CD4-positive, alpha-beta T cell treated with Interleukin-17A for 1 hour (primary cell): Measurements from ENCODE around the gene OR8I2.
"Not testable (repeated sequence)": the region's sequence is repeated elsewhere in the genome, so short reads cannot be mapped to it uniquely, and the experiment has no call there.

Source experiments
- DNase-seq: peaks from one replicate; pipeline ENCODE4 v3.0.0-alpha.2; 2020

OR8I2 gene

DNA sequence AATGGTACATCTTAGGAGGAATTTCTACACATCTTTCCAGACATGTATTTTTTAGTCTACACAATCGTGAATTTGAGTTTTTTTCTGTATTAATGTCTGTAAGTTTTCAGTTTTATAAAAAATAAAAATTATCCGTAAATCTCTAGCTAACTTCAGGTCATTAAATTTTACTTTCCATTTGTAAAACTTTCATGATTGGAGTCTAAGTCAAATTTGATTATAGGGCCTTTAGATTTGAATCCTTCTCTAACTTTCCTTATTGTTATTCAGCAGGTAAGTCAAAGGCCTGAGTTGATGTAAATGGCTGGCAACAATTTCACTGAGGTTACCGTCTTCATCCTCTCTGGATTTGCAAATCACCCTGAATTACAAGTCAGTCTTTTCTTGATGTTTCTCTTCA lies at the start of gene OR8I2:
Gene OR8I2, plus strand, starts transcription at position 301 of the 400 bp plus-strand sequence. Its CDS starts 0 bp downstream, at position 301.
- DNase-seq: no peak

DNA sequence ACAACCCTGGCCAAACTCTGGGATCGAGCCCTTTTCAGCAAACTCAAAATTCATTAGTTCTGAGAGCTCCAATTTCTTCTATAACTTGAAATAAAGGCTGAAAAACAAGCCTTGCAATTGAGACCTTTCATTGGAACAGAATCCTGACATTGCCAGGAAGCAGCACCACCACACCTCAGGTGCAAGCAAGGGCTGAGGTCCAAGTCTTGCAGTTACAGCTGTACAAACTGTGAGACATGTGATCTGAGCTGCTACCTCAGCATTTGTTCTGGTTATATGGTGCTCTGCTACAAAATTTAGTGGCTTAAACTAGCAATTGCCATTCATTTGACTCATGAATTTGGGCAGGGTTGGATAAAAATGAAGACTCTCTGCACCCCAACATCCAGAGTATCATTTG lies 47.6 kb upstream of the OR8I2 start:
- DNase-seq: no peak

DNA sequence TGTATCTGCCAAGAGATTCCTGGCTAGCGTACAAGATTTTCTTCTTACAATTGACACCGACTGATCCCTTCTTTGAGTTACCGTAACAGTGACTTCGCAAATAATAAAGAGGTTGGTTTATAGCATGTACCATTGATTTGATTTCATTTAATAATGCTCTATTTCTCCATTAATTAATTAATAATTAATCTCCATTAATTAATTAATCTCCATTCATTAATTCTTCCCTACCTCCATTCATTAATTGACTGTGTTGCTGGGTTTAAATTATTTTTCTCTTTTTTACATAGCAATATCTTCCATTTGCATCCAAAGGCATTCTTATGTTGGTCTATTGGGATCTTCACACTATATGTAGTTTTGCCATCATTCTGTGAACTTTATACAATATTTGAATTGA lies 44.6 kb upstream of the OR8I2 start:
- no peak for DNase-seq

DNA sequence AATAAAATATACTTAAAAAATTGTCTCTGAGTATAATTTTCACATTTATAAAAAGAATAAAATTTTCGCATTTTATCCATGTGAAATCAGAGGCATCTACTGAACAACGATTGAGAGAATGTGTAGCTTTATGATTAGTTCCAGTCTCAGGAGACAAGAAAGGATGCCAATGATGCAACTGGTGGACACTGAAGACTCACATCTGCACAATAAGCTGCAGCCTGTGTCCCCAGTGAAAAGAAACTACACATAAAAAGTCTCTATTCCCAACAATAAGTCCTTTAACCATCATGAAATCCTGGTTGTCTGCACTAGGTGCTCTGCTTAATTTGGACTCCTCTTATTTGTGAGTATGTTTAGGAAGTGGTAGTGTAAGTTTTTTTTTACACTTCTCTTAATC lies 43.6 kb upstream of the OR8I2 start:
- no peak for DNase-seq

DNA sequence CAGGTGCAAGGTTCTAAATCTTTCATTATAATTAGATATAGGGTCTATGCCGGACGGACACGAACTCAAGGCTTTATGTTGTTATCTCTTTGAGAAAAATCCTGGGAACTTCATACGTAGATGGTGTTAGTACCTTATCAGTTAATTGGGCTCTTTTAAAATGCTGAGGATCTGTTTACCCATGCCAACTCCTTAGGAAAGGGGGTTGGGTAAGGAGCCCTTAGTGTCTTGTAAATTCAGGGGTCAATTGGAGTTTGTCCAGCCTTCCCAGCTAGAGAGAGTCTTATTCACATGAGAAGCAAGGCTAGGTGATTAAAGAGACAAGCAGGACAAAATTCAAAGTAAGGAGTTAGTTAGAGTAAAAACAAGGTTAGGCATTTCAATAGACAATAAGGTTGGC lies 36.7 kb upstream of the OR8I2 start:
- not testable (repeated sequence) for DNase-seq

DNA sequence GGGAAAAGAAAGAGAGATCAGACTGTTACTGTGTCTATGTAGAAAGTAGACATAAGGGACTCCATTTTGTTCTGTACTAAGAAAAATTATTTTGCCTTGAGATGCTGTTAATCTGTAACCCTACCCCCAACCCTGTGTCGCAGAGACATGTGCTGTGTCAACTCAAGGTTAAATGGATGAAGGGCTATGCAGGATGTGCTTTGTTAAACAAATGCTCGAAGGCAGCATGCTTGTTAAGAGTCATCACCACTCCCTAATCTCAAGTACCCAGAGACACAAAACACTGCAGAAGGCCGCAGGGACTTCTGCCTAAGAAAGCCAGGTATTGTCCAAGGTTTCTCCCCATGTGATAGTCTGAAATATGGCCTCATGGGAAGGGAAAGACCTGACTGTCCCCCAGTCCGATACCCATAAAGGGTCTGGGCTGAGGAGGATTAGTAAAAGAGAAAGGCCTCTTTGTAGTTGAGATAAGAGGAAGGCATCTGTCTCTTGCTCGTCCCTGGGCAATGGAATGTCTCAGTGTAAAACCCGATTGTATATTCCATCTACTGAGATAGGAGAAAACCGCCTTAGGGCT lies 35.4 kb upstream of the OR8I2 start:
- DNase-seq: not testable (repeated sequence)

DNA sequence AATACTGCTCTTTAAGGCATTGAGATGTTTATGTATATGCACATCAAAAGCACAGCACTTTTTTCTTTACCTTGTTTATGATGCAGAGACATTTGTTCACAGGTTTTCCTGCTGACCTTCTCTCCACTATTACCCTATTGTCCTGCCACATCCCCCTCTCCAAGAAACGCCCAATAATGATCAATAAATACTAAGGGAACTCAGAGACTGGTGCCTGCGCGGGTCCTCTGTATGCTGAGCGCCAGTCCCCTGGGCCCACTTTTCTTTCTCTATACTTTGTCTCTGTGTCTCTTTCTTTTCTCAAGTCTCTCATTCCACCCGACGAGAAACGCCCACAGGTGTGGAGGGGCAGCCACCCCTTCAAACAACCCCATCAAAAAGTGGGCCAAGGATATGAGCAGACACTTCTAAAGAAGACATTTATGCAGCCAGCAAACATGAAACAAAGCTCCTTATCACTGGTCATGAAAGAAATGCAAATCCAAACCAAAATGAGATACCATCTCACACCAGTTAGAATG lies 34.8 kb upstream of the OR8I2 start:
- DNase-seq: not testable (repeated sequence)

DNA sequence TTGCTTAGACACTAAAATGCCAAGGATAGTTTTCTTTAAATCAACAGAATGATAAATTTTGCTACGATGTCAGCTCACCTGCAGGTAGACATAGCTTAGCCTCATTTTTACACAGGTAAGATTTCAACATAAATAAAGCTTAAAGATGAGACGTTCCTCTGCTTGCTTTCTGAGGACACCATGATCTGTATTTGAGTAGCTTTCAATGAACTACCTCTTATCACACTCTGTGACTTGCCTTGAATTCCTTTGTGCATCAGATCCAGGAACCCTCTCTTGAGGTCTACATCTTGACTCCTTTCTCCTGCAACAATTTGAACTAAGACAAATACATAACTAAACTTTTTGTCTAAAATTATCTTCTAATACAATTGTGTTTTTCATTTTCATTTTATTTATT lies 26.1 kb upstream of the OR8I2 start:
- no peak for DNase-seq

DNA sequence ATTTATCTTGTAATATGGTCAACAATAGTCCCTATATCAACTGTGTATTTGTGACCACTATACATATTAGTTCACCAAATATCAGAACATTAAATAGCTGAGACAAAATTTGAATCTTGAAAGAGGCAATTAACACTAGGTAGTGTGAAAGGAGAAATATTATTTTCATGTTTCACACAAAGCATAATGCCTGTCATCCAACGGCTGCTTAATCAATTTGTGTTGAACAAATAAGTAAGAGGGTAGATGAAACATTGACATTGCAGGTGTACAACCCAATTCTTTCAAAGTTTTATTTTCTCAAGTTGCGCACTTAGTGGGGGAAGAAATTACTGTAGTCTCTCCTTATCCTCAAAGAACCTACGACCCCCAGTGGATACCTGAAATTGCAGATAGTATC lies 3.4 kb upstream of the OR8I2 start:
- no peak for DNase-seq

DNA sequence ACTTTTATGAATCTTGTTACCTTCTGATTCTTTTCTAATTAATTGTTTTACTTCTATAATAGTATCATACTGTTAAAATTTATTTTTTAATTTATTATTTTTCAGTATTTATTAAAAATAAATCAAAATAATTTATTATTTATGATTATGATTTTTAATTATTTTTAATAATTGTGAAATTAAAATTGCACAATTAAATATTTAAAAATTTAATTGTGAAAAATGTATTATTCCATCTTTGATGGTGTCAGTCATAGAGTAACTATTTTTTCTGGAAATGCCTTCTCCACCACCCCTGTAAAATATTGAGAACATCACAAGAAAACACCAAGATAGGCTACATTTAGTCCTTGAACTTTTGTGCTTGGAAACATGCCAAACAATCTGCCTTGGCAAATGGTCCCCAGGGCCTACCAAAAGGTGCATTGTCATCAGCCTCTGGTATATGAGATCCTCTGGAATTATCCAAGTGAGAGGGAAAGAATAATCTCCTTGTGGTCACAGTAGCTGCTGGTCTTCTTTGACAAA lies 10.2 kb downstream of the OR8I2 start, which contains the start of gene OR8H2:
Gene OR8H2, plus strand, starts transcription at position 478 of the 528 bp plus-strand sequence. CDS start 1,356 bp downstream, outside the sequence.
- DNase-seq: no peak

DNA sequence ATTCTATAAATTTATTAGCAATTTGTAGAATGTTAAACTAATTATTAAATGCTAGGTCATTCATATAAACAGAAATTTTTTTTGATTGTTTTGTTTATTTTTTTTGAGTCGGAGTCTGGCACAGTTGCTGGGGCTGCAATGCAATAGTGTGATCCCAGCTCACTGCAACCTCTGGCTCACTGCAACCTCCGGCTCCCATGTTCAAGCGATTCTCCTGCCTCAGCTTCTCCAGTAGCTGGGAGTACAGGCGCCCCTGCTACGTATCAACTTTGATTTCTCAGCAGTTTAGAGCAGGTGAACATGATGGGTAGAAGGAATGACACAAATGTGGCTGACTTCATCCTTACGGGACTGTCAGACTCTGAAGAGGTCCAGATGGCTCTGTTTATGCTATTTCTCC lies 29.0 kb downstream of the OR8I2 start, which contains the start of gene OR8H3:
Gene OR8H3, plus strand, starts transcription at position 301 of the 400 bp plus-strand sequence. Its CDS starts 0 bp downstream, at position 301.
- no peak for DNase-seq

DNA sequence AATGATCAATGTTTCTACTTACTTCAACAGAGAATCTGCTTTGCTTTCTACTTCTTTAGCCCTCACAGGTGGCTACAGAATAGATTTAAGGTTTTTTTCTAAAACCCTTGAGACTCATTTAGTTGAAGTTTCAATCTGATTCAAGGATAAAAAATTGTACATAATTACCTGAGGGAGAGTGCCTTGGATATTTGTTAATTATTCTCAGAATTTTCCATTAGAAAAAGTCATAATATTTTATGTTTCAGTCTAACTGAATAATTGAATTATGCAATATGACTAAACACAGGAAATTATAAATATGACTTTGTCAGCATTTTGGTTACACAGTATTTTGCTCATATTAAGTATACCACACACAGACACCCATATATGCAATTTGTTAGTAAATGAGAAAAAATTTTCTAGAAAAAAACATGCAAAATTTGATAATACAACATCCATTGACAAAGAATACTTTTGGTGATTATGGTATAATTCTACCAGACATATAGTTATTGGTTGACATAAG lies 47.1 kb downstream of the OR8I2 start, which contains the start of gene OR8J3:
Gene OR8J3, minus strand, starts transcription at position 51 of the 511 bp plus-strand sequence. CDS start 2,483 bp downstream, outside the sequence.
- DNase-seq: no peak

DNA sequence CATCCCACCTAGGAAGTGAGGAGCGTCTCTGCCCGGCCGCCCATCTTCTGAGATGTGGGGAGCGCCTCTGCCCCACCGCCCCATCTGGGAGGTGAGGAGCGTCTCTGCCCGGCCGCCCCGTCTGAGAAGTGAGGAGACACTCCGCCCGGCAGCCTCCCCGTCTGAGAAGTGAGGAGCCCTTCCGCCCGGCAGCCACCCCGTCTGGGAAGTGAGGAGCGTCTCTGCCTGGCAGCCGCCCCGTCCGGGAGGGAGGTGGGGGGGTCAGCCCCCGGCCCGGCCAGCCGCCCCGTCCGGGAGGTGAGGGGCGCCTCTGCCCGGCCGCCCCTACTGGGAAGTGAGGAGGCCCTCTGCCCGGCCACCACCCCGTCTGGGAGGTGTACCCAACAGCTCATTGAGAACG lies 50.6 kb downstream of the OR8I2 start:
- DNase-seq: not testable (repeated sequence)
